ENCODE data around the gene MICAL2. TPM values are rescaled to one million over a fixed set of nuclear protein-coding genes. Genes with fewer than 3 reads are reported as not detected.
A peak's percentile ranks its signal among the peaks of the same experiment; 100 is the strongest.

MICAL2 gene
- total RNA-seq, 4 donors from 2014 or later = 27.4 to 63.6 (median 51.9) TPM

- H3K4me1 ChIP-seq = peaks cover 0 to 18% of the 10 kb centered on the region in 2 donors
- H3K27ac ChIP-seq = no peak overlapping the region
These were observed 11.1 kb downstream of the MICAL2 start for GRCh38 chr11:12121517-12121916.

DNA sequence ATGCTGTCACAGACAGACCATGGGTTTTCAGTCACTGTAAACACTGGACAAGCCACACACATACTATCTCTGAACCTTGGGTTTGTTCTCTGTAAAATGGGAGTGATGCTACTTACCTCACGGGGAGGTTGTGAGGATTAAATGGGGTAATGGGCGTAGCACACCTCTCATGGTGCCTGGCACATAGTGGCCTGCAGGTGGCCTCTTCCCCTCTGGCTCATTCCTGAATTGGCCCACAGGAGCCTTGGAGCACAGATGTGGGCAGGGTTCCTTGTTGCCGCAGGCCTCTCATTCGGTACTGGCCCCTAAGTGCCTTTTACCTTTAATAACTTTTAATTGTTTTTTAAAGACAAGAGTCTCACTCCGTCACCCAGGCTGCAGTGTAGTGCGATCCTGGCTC is 11.7 kb downstream of the MICAL2 start:
- Histone ChIP-seq H3K9me3 (no peaks in the 10 kb centered on the region), H3K27me3 (no peaks in the 10 kb centered on the region), H3K27ac (no peak overlapping the region), H3K4me1 (peaks cover 0 to 18% of the 10 kb centered on the region in 2 donors), H3K4me3 (replicated peaks in 1 of 3) (no peak overlapping the region), H3K36me3 (no peaks in the 10 kb centered on the region)
- intact Hi-C loops (cut with DNase I) = no loop called here
- DNase-seq = no peak
- no peak for TF ChIP-seq POLR2A (IDR thresholded peaks at IDR 0.05)
- TF ChIP-seq, protein P1, sequence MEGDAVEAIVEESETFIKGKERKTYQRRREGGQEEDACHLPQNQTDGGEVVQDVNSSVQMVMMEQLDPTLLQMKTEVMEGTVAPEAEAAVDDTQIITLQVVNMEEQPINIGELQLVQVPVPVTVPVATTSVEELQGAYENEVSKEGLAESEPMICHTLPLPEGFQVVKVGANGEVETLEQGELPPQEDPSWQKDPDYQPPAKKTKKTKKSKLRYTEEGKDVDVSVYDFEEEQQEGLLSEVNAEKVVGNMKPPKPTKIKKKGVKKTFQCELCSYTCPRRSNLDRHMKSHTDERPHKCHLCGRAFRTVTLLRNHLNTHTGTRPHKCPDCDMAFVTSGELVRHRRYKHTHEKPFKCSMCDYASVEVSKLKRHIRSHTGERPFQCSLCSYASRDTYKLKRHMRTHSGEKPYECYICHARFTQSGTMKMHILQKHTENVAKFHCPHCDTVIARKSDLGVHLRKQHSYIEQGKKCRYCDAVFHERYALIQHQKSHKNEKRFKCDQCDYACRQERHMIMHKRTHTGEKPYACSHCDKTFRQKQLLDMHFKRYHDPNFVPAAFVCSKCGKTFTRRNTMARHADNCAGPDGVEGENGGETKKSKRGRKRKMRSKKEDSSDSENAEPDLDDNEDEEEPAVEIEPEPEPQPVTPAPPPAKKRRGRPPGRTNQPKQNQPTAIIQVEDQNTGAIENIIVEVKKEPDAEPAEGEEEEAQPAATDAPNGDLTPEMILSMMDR (IDR thresholded peaks at IDR 0.05) = peak in 4 of 6 experiments; percentile 12 to 30 (median 25)
- 85 to 88% methylated on average over 6 of the region's 6 CpGs for WGBS, 2 donors

More at GRCh38 chr11:12121517-12121916, 11.1 kb downstream of the MICAL2 start:
- Histone ChIP-seq H3K27me3 (no peaks in the 10 kb centered on the region), H3K36me3 (no peaks in the 10 kb centered on the region), H3K9me3 (no peaks in the 10 kb centered on the region), H3K4me3 (replicated peaks in 1 of 3) (no peak overlapping the region)
- DNase-seq = no peak
- 80 to 91% methylated on average over 5 of the region's 5 CpGs for WGBS, 2 donors
- intact Hi-C loops (cut with DNase I) = no loop called here
- TF ChIP-seq, protein P1 (IDR thresholded peaks at IDR 0.05) = no peak
- TF ChIP-seq POLR2A (IDR thresholded peaks at IDR 0.05) = no peak

DNA sequence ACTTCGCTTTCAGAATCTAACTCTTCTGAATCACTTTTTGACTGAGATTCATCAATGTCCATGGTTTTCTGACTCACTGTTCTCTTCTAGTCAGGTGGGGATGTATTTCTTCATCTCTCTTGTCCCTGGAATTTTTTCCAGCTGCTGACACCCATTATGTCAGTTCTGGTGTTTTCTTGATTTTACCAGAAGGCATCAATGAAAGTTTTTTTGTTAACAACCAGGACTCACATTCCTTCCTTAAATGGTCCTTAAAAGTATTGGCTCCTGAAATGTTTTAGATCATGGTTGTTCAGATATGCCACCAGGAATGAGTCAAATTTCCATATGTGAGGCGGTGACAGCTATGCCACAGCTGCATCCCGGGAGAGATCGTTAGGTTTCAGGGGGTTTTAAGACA is 12.9 kb downstream of the MICAL2 start:
- H3K4me1 ChIP-seq = peaks cover 0 to 22% of the 10 kb centered on the region in 2 donors

DNA sequence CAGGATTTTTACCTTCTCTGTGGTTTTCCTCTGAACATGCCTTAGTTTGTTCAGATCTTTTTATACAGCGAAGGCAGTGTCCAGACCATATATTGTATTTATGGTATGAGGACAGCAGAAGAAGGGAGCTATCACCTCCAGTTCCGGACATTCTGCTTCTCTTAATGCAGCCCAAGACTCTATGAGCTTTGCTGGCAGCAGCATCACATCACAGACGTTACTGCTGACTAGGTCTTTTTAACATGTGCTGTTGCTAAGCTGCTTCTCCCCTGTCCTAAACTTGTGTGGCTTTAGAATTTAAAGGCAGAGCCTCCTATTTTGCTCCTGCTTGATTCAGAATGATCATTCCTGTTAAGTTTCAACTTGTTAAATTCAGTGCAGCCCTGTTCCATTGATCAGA is 13.4 kb downstream of the MICAL2 start:
- intact Hi-C loops (cut with DNase I) = no loop called here
- H3K27me3 ChIP-seq = no peaks in the 10 kb centered on the region
- DNase-seq = no peak
- no peak for TF ChIP-seq POLR2A (IDR thresholded peaks at IDR 0.05)
- TF ChIP-seq, protein P1 (IDR thresholded peaks at IDR 0.05) = no peak
- H3K4me3 ChIP-seq (replicated peaks in 1 of 3) = no peak overlapping the region
- H3K4me1 ChIP-seq = peaks cover 0 to 22% of the 10 kb centered on the region in 2 donors
- H3K36me3 ChIP-seq = no peaks in the 10 kb centered on the region
- WGBS, 2 donors = 81 to 85% methylated on average over 3 of the region's 3 CpGs
- H3K27ac ChIP-seq = no peak overlapping the region
- no peaks in the 10 kb centered on the region for H3K9me3 ChIP-seq

More for the DNA sequence above, 12.9 kb downstream of the MICAL2 start:
- 82 to 88% methylated on average over 4 of the region's 4 CpGs for WGBS, 2 donors
- Histone ChIP-seq H3K36me3 (no peaks in the 10 kb centered on the region), H3K27ac (no peak overlapping the region), H3K9me3 (no peaks in the 10 kb centered on the region), H3K27me3 (no peaks in the 10 kb centered on the region), H3K4me3 (replicated peaks in 1 of 3) (no peak overlapping the region)
- TF ChIP-seq, protein P1 (IDR thresholded peaks at IDR 0.05) = no peak
- no peak for TF ChIP-seq POLR2A (IDR thresholded peaks at IDR 0.05)
- DNase-seq = no peak
- intact Hi-C loops (cut with DNase I) = no loop called here

DNA sequence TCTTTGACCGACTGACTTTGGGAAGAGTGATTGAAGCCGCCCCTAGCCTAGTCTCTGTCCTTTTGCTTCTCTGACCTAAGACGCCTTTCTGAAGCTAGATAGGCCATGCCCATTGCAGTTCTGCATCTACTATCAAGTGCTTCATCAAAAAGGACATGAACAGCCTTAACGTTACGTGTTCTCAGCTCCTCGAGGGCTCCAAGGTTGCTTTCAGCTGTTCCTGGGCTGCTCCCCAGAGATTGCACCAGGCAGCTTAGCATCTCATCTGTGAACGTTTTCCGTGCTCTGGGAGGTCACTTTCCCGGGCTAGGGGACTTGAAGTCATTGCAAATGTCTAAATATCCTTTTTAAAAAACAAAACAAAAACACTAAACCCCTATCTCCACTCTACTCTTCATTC is 13.9 kb downstream of the MICAL2 start:
- WGBS, 2 donors = 88% methylated on average over 9 of the region's 9 CpGs
- no peak overlapping the region for H3K4me3 ChIP-seq (replicated peaks in 1 of 3)
- H3K27ac ChIP-seq = no peak overlapping the region
- H3K36me3 ChIP-seq = no peaks in the 10 kb centered on the region
- H3K4me1 ChIP-seq = peaks cover 0 to 22% of the 10 kb centered on the region in 2 donors
- intact Hi-C loops (cut with DNase I) = no loop called here
- TF ChIP-seq POLR2A (IDR thresholded peaks at IDR 0.05) = no peak
- TF ChIP-seq, protein P1 (IDR thresholded peaks at IDR 0.05) = no peak
- H3K9me3 ChIP-seq = no peaks in the 10 kb centered on the region
- no peak for DNase-seq
- no peaks in the 10 kb centered on the region for H3K27me3 ChIP-seq

All from thyroid gland (tissue), 4 donors.